SU-DHL-6 (cell line): ENCODE data around the gene KATNAL1.
A peak's percentile ranks its signal among the peaks of the same experiment; 100 is the strongest.

ENCODE experiments used
- H2AFZ ChIP-seq: fragments of 200-600 bp; sonication (generic); 2 replicates; pipeline ENCODE4 v1.6.1; 2014; ENCODE audit warnings: low read depth, mild to moderate bottlenecking, moderate library complexity, mixed read lengths, antibody characterized with exemption, low read length; ENCODE audit not compliant: severe bottlenecking
- H3F3A ChIP-seq: fragments of 200-600 bp; shearing (Covaris generic); 2 replicates; pipeline ENCODE4 v1.6.0; 2016; ENCODE audit warnings: antibody characterized with exemption, mild to moderate bottlenecking; ENCODE audit not compliant: insufficient read depth
- H3K27ac ChIP-seq: fragments of 200-600 bp; sonication (generic); 2 replicates; pipeline ENCODE4 v1.5.1; 2016; ENCODE audit warnings: low read depth, mild to moderate bottlenecking, low read length, moderate library complexity, mixed read lengths
- H3K27me3 ChIP-seq: fragments of 200-600 bp; sonication (generic), shearing (Covaris generic); 2 replicates; pipeline ENCODE4 v1.6.0; 2014; ENCODE audit warnings: mild to moderate bottlenecking, low read length
- H3K36me3 ChIP-seq: fragments of 200-600 bp; sonication (generic); 2 replicates; pipeline ENCODE4 v1.6.1; 2014; ENCODE audit warnings: mild to moderate bottlenecking, low read length, mixed read lengths
- H3K4me2 ChIP-seq: fragments of 300-600, 200-600 bp; shearing (Covaris generic), sonication (generic); 2 replicates; pipeline ENCODE4 v1.6.0; 2014; ENCODE audit warnings: low read length, low read depth, mild to moderate bottlenecking; ENCODE audit not compliant: poor library complexity, severe bottlenecking
- H3K4me3 ChIP-seq: fragments of 200-600 bp; sonication (generic); 2 replicates; pipeline ENCODE4 v1.5.1; 2014; ENCODE audit warnings: antibody characterized with exemption, low read length, mild to moderate bottlenecking, mixed read lengths; ENCODE audit not compliant: insufficient read depth, poor library complexity, severe bottlenecking
- H3K79me2 ChIP-seq: fragments of 200-600 bp; sonication (generic); 2 replicates; pipeline ENCODE4 v1.6.1; 2014; ENCODE audit warnings: mild to moderate bottlenecking, low read length, moderate library complexity; ENCODE audit not compliant: insufficient read depth
- H3K9ac ChIP-seq: fragments of 200-600 bp; sonication (generic); 2 replicates; pipeline ENCODE4 v1.7.0; 2014; ENCODE audit warnings: mild to moderate bottlenecking, low read length
- H3K9me2 ChIP-seq: fragments of 200-600 bp; sonication (generic); replicated peaks from 2 replicates; pipeline ENCODE4 v1.6.1; 2014; ENCODE audit warnings: low read length; ENCODE audit not compliant: insufficient read depth
- H3K9me3 ChIP-seq: fragments of 200-600 bp; sonication (generic); 2 replicates; pipeline ENCODE4 v1.6.1; 2014; ENCODE audit warnings: low read length, mixed read lengths; ENCODE audit not compliant: insufficient read depth
- H4K20me1 ChIP-seq: fragments of 200-600 bp; sonication (generic); 2 replicates; pipeline ENCODE4 v1.6.1; 2014; ENCODE audit warnings: low read depth, mild to moderate bottlenecking, antibody characterized with exemption, low read length, moderate library complexity, mixed read lengths
- CTCF ChIP-seq: fragments of 200-600 bp; sonication (generic); IDR thresholded peaks from one replicate; pipeline ENCODE4 v1.5.1; 2017; ENCODE audit warnings: antibody characterized with exemption, mild to moderate bottlenecking, low read length, moderate library complexity; ENCODE audit not compliant: insufficient read depth, poor library complexity, severe bottlenecking
- EZH2phosphoT487 ChIP-seq: fragments of 200-600 bp; sonication (generic), shearing (Covaris generic); conservative IDR thresholded peaks from 2 replicates; pipeline ENCODE4 v1.6.1; 2018; ENCODE audit warnings: mild to moderate bottlenecking, antibody characterized with exemption, low read length, moderate library complexity, mixed read lengths

Gene KATNAL1

GRCh38 chr13:30306762-30307193, 573 bp downstream of the KATNAL1 start:
- no peaks in the 10 kb centered on the region for H3K27me3 ChIP-seq
- no peaks in the 10 kb centered on the region for H3K9me3 ChIP-seq
- H4K20me1 ChIP-seq, result no peaks in the 10 kb centered on the region
- peak overlapping the region; percentile 96 for H3K9ac ChIP-seq
- no peak for TF ChIP-seq EZH2phosphoT487
- TF ChIP-seq CTCF, result no peak
- H2AFZ ChIP-seq, result peak overlapping the region; percentile 83
- H3K9me2 ChIP-seq, result no peaks in the 10 kb centered on the region
- peaks cover 23% of the 10 kb centered on the region for H3F3A ChIP-seq
- H3K4me2 ChIP-seq, result peak overlapping the region; percentile 72
- peak overlapping the region; percentile 97 for H3K4me3 ChIP-seq
- no peaks in the 10 kb centered on the region for H3K36me3 ChIP-seq
- peaks cover 45% of the 10 kb centered on the region for H3K79me2 ChIP-seq
- H3K27ac ChIP-seq, result peak overlapping the region; percentile 75

GRCh38 chr13:30305456-30305970, 1.8 kb downstream of the KATNAL1 start:
- peaks cover 57% of the 10 kb centered on the region for H3K79me2 ChIP-seq
- no peaks in the 10 kb centered on the region for H3K9me2 ChIP-seq
- peak overlapping the region; percentile 72 for H3K4me2 ChIP-seq
- H3F3A ChIP-seq, result peaks cover 23% of the 10 kb centered on the region
- no peak overlapping the region for H2AFZ ChIP-seq
- peak overlapping the region; percentile 97 for H3K4me3 ChIP-seq
- no peaks in the 10 kb centered on the region for H3K9me3 ChIP-seq
- H3K9ac ChIP-seq, result peak overlapping the region; percentile 96
- TF ChIP-seq CTCF, result no peak
- TF ChIP-seq EZH2phosphoT487, result no peak
- no peaks in the 10 kb centered on the region for H3K27me3 ChIP-seq
- no peaks in the 10 kb centered on the region for H3K36me3 ChIP-seq
- no peaks in the 10 kb centered on the region for H4K20me1 ChIP-seq
- peak overlapping the region; percentile 75 for H3K27ac ChIP-seq

GRCh38 chr13:30303269-30303668, 4.1 kb downstream of the KATNAL1 start:
- H3F3A ChIP-seq, result peaks cover 23% of the 10 kb centered on the region
- H3K27me3 ChIP-seq, result no peaks in the 10 kb centered on the region
- H3K36me3 ChIP-seq, result 0 out of 2 replicates have a peak, but pooled peaks cover 2% of the 10 kb centered on the region
- H3K4me2 ChIP-seq, result peak overlapping the region; percentile 72
- no peaks in the 10 kb centered on the region for H3K9me3 ChIP-seq
- peaks cover 79% of the 10 kb centered on the region for H3K79me2 ChIP-seq
- H3K4me3 ChIP-seq, result no peak overlapping the region
- H3K9ac ChIP-seq, result no peak overlapping the region
- no peaks in the 10 kb centered on the region for H3K9me2 ChIP-seq
- H2AFZ ChIP-seq, result no peak overlapping the region
- TF ChIP-seq CTCF (no peak), EZH2phosphoT487 (no peak)
- H4K20me1 ChIP-seq, result no peaks in the 10 kb centered on the region
- H3K27ac ChIP-seq, result no peak overlapping the region
